PFSK-1 (cell line): ENCODE results near the gene HDAC6.

Experiments
- FOXP2 ChIP-seq: optimal IDR thresholded peaks from 2 replicates; pipeline ENCODE3; 2011; ENCODE audit warnings: borderline replicate concordance, control low read depth, inconsistent platforms; ENCODE audit not compliant: insufficient read depth; ENCODE audit errors: extremely low read length, extremely low read depth
- POLR2AphosphoS5 ChIP-seq: IDR thresholded peaks from 2 replicates; pipeline ENCODE4 v1.6.1; 2012; ENCODE audit warnings: low read depth, mild to moderate bottlenecking, control low read depth, low read length, moderate library complexity
- REST ChIP-seq, 2 experiments: IDR thresholded peaks; 2 replicates each; pipeline versions ENCODE4 v1.6.1 to v1.8.0; 2011 to 2012; ENCODE audit warnings: low read depth in 2 of 2, low read length in 2 of 2, control low read depth in 1 of 2, inconsistent platforms in 1 of 2, mild to moderate bottlenecking in 1 of 2, moderate library complexity in 1 of 2; ENCODE audit not compliant: insufficient read depth in 1 of 2
- SIN3A ChIP-seq: IDR thresholded peaks from 2 replicates; pipeline ENCODE4 v1.6.1; 2012; ENCODE audit warnings: mild to moderate bottlenecking, low read length, moderate library complexity, borderline replicate concordance; ENCODE audit not compliant: insufficient read depth
- TAF1 ChIP-seq: IDR thresholded peaks from 2 replicates; pipeline ENCODE4 v1.6.1; 2012; ENCODE audit warnings: low read length, control low read depth, borderline replicate concordance; ENCODE audit not compliant: insufficient read depth

HDAC6 gene

DNA sequence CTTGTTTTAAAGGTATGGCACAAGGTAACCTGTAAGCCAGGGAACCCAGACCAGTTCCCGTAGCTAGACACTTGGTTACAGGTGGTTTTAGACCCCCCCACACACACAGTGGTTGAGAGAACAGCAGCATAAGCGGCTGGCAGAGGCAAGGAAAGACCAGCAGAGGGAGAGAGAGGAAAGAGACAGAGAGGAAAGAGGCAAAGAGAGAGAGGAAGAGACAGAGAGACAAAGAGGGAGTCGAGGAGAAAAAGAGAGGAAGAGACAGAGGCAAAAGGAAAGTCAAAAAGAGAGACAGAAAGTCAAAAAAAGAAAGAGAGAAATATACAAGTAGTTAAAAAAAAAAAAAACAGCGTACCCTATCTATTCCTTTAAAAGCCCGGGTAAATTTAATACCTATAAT, 53.0 kb downstream of the HDAC6 start:
- no peak for TF ChIP-seq REST (IDR thresholded peaks at IDR 0.05; ENCODE audit: insufficient read depth in 1 of 2, low read depth in 2 of 2, low read length in 2 of 2)
- no peak for TF ChIP-seq SIN3A
- TF ChIP-seq TAF1, result no peak
- TF ChIP-seq FOXP2, result no peak
- no peak for TF ChIP-seq POLR2AphosphoS5

DNA sequence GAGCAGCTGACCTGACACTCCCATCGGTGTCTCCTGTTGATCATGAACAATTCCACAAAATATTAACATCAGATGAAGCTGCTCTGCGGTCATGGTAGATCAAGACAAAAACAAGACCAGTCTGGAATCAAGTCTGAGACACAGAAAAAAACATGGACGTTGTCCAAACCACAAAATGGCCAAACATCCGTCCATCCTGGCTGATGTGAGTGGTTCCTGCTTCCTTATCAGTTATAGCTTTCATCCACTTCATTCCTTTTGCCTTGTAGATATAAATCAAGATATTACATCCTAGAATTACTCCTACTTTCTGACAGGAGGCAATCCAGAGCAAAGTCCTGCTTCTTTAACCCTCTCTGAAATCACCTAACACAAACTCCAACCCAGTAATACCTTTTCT, 62.3 kb downstream of the HDAC6 start:
- TF ChIP-seq REST (IDR thresholded peaks at IDR 0.05; ENCODE audit: insufficient read depth in 1 of 2, low read depth in 2 of 2, low read length in 2 of 2) (no peak; a peak in 1 of 4 replicates), FOXP2 (no peak), TAF1 (no peak), POLR2AphosphoS5 (no peak), SIN3A (no peak)
